ENCODE measurements around the gene SNRPA.
"Not testable (repeated sequence)": the region's sequence is repeated elsewhere in the genome, so short reads cannot be mapped to it uniquely, and the experiment has no call there.

SNRPA gene

GRCh38 chr19:40721936-40722661 is 28.9 kb upstream of the SNRPA start:
- DNase-seq: no peak

- DNase-seq: no peak
These were observed 27.2 kb upstream of the SNRPA start for GRCh38 chr19:40723661-40724254.

- no peak for DNase-seq
These were observed 26.7 kb upstream of the SNRPA start for GRCh38 chr19:40724315-40724714.

GRCh38 chr19:40724855-40725254 is 26.1 kb upstream of the SNRPA start:
- DNase-seq: no peak

- no peak for DNase-seq
These were observed 24.7 kb upstream of the SNRPA start for GRCh38 chr19:40726279-40726678.

GRCh38 chr19:40730065-40730464 is 20.9 kb upstream of the SNRPA start:
- not testable (repeated sequence) for DNase-seq

GRCh38 chr19:40732304-40732703 is 18.7 kb upstream of the SNRPA start:
- not testable (repeated sequence) for DNase-seq

- DNase-seq: no peak
These were observed 17.9 kb upstream of the SNRPA start for GRCh38 chr19:40733149-40733548.

- DNase-seq: no peak
These were observed 15.8 kb upstream of the SNRPA start for GRCh38 chr19:40735013-40735771.

- no peak for DNase-seq
These were observed 14.3 kb upstream of the SNRPA start for GRCh38 chr19:40736661-40737060.

GRCh38 chr19:40737102-40737644 is 13.8 kb upstream of the SNRPA start:
- DNase-seq: no peak

- DNase-seq: no peak
These were observed 11.8 kb upstream of the SNRPA start for GRCh38 chr19:40739030-40739839.

GRCh38 chr19:40739871-40740703 is 10.9 kb upstream of the SNRPA start:
- DNase-seq: no peak

- DNase-seq: no peak
These were observed 10.3 kb upstream of the SNRPA start for GRCh38 chr19:40740747-40741146.

- no peak for DNase-seq
These were observed 9.2 kb upstream of the SNRPA start for GRCh38 chr19:40741527-40742390.

- DNase-seq: no peak
These were observed 8.5 kb upstream of the SNRPA start for GRCh38 chr19:40742477-40742876.

- no peak for DNase-seq
These were observed 8.1 kb upstream of the SNRPA start for GRCh38 chr19:40742886-40743285.

GRCh38 chr19:40743926-40744325 is 7.1 kb upstream of the SNRPA start:
- no peak for DNase-seq

- DNase-seq: no peak
These were observed 6.2 kb upstream of the SNRPA start for GRCh38 chr19:40744554-40745401.

- no peak for DNase-seq
These were observed 5.6 kb upstream of the SNRPA start for GRCh38 chr19:40745402-40745780.

Data from activated effector memory CD4-positive, alpha-beta T cell treated with Interleukin-2 at 50 U/mL for 16 hours (primary cell).